GM12874 (cell line): ENCODE data around the gene KCND2.

Source experiments
- TF ChIP-seq, protein P1 (sequence below): IDR thresholded peaks from 2 replicates; pipeline ENCODE4 v1.5.1; 2011; ENCODE audit warnings: low read depth, mild to moderate bottlenecking, control low read depth, low read length, moderate library complexity; ENCODE audit not compliant: insufficient read depth

Gene KCND2

DNA sequence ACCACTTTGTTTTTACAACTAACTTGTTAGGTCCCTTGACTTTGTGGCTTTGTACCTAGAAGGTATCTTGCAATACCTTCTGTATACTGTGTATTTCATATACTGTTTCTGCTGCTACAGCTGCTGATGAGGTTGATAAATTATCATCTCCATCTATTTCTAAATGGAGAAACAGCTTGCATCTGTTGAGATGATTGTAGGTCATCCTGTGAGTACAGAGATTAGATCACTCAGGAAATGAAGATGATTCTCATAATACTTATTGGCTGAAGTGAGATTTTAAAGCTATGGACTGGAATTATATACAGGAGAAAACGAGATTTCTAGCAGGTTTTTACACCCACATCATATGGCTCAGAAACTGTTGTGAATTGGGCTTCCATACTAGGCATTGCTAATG lies 280.5 kb downstream of the KCND2 start:
- TF ChIP-seq, protein P1, sequence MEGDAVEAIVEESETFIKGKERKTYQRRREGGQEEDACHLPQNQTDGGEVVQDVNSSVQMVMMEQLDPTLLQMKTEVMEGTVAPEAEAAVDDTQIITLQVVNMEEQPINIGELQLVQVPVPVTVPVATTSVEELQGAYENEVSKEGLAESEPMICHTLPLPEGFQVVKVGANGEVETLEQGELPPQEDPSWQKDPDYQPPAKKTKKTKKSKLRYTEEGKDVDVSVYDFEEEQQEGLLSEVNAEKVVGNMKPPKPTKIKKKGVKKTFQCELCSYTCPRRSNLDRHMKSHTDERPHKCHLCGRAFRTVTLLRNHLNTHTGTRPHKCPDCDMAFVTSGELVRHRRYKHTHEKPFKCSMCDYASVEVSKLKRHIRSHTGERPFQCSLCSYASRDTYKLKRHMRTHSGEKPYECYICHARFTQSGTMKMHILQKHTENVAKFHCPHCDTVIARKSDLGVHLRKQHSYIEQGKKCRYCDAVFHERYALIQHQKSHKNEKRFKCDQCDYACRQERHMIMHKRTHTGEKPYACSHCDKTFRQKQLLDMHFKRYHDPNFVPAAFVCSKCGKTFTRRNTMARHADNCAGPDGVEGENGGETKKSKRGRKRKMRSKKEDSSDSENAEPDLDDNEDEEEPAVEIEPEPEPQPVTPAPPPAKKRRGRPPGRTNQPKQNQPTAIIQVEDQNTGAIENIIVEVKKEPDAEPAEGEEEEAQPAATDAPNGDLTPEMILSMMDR, result no peak

DNA sequence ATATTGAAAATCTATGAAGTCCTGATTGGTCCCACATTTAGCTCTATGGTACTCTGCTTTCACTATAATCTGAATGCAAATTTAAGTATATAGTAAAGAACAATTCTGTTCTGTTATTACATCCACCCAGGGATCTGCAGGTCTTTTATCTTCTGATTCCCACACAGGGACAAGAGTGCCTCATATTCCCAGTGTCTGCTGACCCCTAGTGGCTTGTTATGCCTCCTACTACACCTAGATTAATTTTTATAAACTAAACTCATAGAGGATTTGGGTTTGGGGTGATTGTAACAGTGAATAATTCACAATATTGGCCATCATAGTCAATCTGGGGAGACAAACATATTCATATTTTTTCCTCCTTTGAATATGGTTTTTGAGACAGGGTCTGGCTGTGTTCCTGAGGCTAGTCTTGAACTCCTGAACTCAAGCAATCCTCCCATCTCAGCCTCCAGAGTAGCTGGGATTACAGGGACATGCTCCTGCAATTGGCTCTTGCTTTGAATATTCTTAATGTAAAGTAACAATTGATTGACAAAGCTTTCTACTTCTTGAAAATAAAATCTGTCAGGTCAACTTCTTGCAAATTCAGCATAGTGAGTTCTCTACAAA lies 282.1 kb downstream of the KCND2 start:
- TF ChIP-seq, protein P1, result peak; percentile 66

DNA sequence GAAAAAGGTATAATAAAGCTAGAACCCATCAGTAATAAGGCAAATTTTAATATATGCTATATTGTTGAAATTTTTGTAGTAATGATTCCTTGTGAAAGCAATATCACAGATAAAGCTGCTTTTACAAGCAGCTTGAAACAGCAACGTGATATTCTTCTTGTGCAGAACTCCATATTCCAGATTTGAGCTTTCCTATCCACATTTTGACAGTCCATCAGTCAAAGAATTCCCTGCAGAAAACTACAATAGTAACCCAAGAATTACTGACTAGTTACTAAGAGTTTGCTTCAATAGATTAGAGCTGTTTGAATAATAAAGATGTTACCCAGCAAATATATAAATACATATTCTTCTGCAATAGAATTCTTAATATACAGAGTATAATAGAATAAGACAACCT lies 291.2 kb downstream of the KCND2 start:
- TF ChIP-seq, protein P1, result no peak

DNA sequence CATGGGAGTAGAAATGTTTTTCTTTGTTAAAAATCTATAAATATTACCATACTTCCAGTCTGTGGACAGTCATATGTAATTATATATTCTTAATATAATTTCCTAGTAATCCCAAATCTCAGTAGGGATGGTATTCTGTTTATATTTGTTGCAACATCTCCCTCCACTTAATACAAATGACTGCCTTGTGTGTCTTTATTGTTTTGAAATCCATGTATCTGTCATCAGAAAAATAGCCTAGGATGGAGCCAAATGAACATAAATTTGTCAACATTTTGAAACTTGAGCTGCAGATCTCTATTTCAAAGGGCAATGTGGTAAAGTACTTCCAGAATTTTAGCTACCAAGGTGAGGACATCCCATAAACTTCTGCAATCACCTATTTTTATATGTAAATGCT lies 294.2 kb downstream of the KCND2 start:
- TF ChIP-seq, protein P1, result no peak

DNA sequence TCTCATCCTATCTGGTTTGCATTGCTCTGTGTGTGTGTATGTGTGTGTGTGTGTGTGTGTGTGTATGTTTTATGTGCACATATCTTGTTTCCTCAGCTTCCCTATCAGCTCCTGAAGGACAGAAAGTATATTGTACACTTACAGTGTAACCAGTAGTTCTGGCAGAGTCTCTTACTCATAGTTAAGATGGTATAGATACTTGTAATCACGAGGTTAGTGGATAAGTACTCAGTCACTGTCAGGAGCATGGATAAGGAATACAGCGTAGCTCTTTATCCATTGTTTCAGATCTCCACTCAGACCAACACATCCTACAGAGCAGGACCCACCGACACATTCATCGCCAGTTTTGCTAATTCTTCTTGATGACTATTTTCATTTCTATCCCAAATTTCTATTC lies 309.9 kb downstream of the KCND2 start:
- TF ChIP-seq, protein P1, result no peak

DNA sequence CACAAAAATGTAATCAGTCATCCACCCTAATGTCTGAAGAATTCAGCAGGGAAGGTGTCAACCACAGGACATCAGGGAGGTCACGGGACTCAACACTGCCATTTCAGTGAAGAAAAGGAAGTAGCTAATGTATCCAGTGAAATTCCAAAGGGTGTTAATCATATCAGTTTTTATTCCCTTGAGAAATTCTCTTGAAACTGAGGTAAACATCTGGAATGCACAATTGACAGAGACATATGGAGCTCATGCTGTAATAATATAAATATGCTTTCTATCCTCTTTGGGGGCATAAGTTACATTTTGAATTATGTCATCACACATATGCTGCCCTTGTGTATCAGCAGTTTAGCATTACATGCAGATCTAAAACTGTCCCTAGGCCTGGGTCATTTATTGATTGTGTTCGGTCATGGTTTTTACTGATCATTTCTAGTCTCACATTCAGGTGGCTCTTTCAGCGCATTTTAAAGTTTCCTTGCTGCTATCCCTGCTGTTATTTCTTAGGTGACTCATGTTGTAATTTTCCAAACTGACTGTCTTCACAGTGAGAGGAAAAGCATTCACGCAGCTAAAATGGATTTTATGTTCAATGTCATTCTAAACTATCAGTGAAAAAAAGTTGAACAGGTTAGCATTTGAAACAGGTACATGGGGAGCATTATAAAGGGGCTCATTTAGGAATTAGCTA lies 311.1 kb downstream of the KCND2 start:
- TF ChIP-seq, protein P1, result no peak

DNA sequence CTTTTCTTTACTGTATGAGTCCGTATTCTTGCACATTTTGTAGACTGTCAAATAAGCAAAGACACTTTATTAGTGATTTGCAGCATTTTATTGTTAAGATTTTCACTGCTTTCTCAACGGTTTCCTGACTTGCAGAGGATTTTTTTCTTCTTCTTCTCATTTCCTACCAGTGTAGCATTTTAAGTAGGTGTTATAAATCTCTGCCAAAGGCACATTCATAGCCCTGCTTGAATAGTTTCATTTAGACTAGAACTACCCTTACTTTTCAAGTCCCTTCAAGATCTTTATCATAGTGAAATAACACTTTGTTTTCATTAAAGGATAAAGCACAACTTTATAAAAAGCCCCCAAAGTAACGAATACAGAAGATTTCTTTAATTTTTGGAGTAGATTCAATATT lies 313.6 kb downstream of the KCND2 start:
- TF ChIP-seq, protein P1, result no peak
